NCI-H524 treated with DMSO at 0.1 percent for 48 hours (cell line): ENCODE data around the gene DPYSL5.
"Not testable (repeated sequence)": the region's sequence is repeated elsewhere in the genome, so short reads cannot be mapped to it uniquely, and the experiment has no call there.

ENCODE experiments used
- DNase-seq: peaks from one replicate; lab custom pipeline; 2025; lab: John Stamatoyannopoulos, UW

Gene DPYSL5

GRCh38 chr2:26847655-26848335 is at the start of gene DPYSL5:
Gene DPYSL5 (plus strand): TSS chr2:26848132. CDS start chr2:26898500, 50,368 bp downstream.
- DNase-seq: peak; percentile 18

GRCh38 chr2:26801328-26801727 is 46.6 kb upstream of the DPYSL5 start:
- no peak for DNase-seq

- no peak for DNase-seq
These were observed 46.1 kb upstream of the DPYSL5 start for GRCh38 chr2:26801796-26802195.

- DNase-seq: no peak
These were observed 42.7 kb upstream of the DPYSL5 start for GRCh38 chr2:26805241-26805676.

GRCh38 chr2:26807788-26808460 is 40.0 kb upstream of the DPYSL5 start:
- DNase-seq: no peak

GRCh38 chr2:26809211-26809610 is 38.7 kb upstream of the DPYSL5 start:
- no peak for DNase-seq

GRCh38 chr2:26809876-26810577 is 37.9 kb upstream of the DPYSL5 start:
- DNase-seq: no peak

GRCh38 chr2:26811261-26811660 is 36.7 kb upstream of the DPYSL5 start:
- no peak for DNase-seq

GRCh38 chr2:26811791-26812694 is 35.9 kb upstream of the DPYSL5 start:
- no peak for DNase-seq

- DNase-seq: no peak
These were observed 35.2 kb upstream of the DPYSL5 start for GRCh38 chr2:26812731-26813130.

GRCh38 chr2:26814072-26814765 is 33.7 kb upstream of the DPYSL5 start:
- not testable (repeated sequence) for DNase-seq

GRCh38 chr2:26816893-26817292 is 31.0 kb upstream of the DPYSL5 start:
- no peak for DNase-seq

GRCh38 chr2:26818255-26818654 is 29.7 kb upstream of the DPYSL5 start:
- DNase-seq: no peak

- no peak for DNase-seq
These were observed 29.0 kb upstream of the DPYSL5 start for GRCh38 chr2:26818972-26819371.

- no peak for DNase-seq
These were observed 27.0 kb upstream of the DPYSL5 start for GRCh38 chr2:26820932-26821331.

- no peak for DNase-seq
These were observed 25.1 kb upstream of the DPYSL5 start for GRCh38 chr2:26822877-26823276.

- DNase-seq: no peak
These were observed 9.6 kb upstream of the DPYSL5 start for GRCh38 chr2:26838121-26838906.

GRCh38 chr2:26840937-26841610 is 6.9 kb upstream of the DPYSL5 start:
- no peak for DNase-seq

- DNase-seq: no peak
These were observed 4.9 kb upstream of the DPYSL5 start for GRCh38 chr2:26843041-26843440.

GRCh38 chr2:26845021-26845420 is 2.9 kb upstream of the DPYSL5 start:
- peak; percentile 88 for DNase-seq
